Hepatocyte (in vitro differentiated cells): ENCODE data around the gene MCF2L.

ENCODE experiments used
- CTCF ChIP-seq: fragments of 200-600 bp; sonication (generic); IDR thresholded peaks from 2 replicates; pipeline ENCODE4 v1.5.1; 2016; ENCODE audit warnings: antibody characterized with exemption, mild to moderate bottlenecking; ENCODE audit not compliant: poor library complexity
- EZH2 ChIP-seq: fragments of 200-600 bp; sonication (generic); IDR thresholded peaks from 2 replicates; pipeline ENCODE4 v1.6.1; 2016; ENCODE audit warnings: antibody characterized with exemption, mild to moderate bottlenecking, borderline replicate concordance

- TF ChIP-seq CTCF = peak; percentile 50
- TF ChIP-seq EZH2 = no peak
These were observed at the start of gene MCF2L for GRCh38 chr13:112968910-112969691.
